PC-3 (cell line): ENCODE measurements around the gene CELF2.

Experiments used
- CTCF ChIP-seq: fragments of 300-600 bp; sonication (generic); conservative IDR thresholded peaks from 2 replicates; pipeline ENCODE4 v1.5.1; 2017; ENCODE audit warnings: antibody characterized with exemption, low read depth, mild to moderate bottlenecking, low read length
- EZH2 ChIP-seq: fragments of 300-600 bp; sonication (generic); IDR thresholded peaks from one replicate; pipeline ENCODE4 v1.6.1; 2017; ENCODE audit warnings: antibody characterized with exemption, mild to moderate bottlenecking, low read length; ENCODE audit not compliant: unreplicated experiment
- EZH2phosphoT487 ChIP-seq: fragments of 300-600 bp; sonication (generic); IDR thresholded peaks from 2 replicates; pipeline ENCODE4 v1.6.1; 2018; ENCODE audit warnings: mild to moderate bottlenecking, antibody characterized with exemption, low read length, borderline replicate concordance

- TF ChIP-seq CTCF (no peak), EZH2 (no peak), EZH2phosphoT487 (no peak)
Observed at GRCh38 chr10:11275651-11276050, 258.0 kb downstream of the CELF2 start.
